OCI-LY7 (cell line): ENCODE measurements around the gene TICAM2. TPM values are rescaled to one million over a fixed set of nuclear protein-coding genes. Genes with fewer than 3 reads are reported as not detected.

Experiments
- BruUV-seq: library from RNA; stranded (reverse); fragments of 400-500 nt; replicated peaks from 2 replicates; lab custom pipeline; 2021; lab: Mats Ljungman, UMichigan
- CTCF ChIA-PET: fragments of 300-600 bp; sonication (Branson Sonifier 250); formaldehyde crosslinking; loops from one replicate; lab custom pipeline; 2022; ENCODE audit warnings: antibody characterized with exemption; ENCODE audit not compliant: unreplicated experiment; lab: Charles Lee
- POLR2A ChIA-PET: fragments of 300-600 bp; sonication (Branson Sonifier 250); formaldehyde crosslinking; loops from one replicate; lab custom pipeline; 2022; ENCODE audit warnings: antibody characterized with exemption; lab: Charles Lee
- DNase-seq: peaks from one replicate; pipeline ENCODE4 v3.0.0-alpha.2; 2015; ENCODE audit warnings: low spot score
- H2AFZ ChIP-seq: fragments of 200-600 bp; sonication (generic), shearing (Covaris generic); 2 replicates; pipeline ENCODE4 v1.6.1; 2014; ENCODE audit warnings: mild to moderate bottlenecking, antibody characterized with exemption, low read length, moderate library complexity
- H3K27ac ChIP-seq: fragments of 200-600 bp; sonication (generic); 2 replicates; pipeline ENCODE4 v1.5.1; 2014; ENCODE audit warnings: mixed run types, low read depth, mild to moderate bottlenecking, moderate library complexity, low read length, inconsistent platforms; ENCODE audit not compliant: poor library complexity, severe bottlenecking
- H3K36me3 ChIP-seq: fragments of 200-600 bp; sonication (generic); 2 replicates; pipeline ENCODE4 v1.6.1; 2014; ENCODE audit warnings: mild to moderate bottlenecking, antibody characterized with exemption, low read length, moderate library complexity, mixed read lengths; ENCODE audit not compliant: insufficient read depth
- H3K4me1 ChIP-seq: fragments of 200-600 bp; sonication (generic); 2 replicates; pipeline ENCODE4 v1.5.1; 2014; ENCODE audit warnings: mild to moderate bottlenecking, low read length; ENCODE audit not compliant: insufficient read depth, poor library complexity, severe bottlenecking
- H3K4me2 ChIP-seq: fragments of 200-600 bp; sonication (generic); 2 replicates; pipeline ENCODE4 v1.6.1; 2014; ENCODE audit warnings: mild to moderate bottlenecking, low read length
- H3K4me3 ChIP-seq: fragments of 200-600 bp; sonication (generic); 2 replicates; pipeline ENCODE4 v1.5.1; 2014; ENCODE audit warnings: mild to moderate bottlenecking, low read depth, low read length; ENCODE audit not compliant: poor library complexity, severe bottlenecking
- H3K79me2 ChIP-seq: fragments of 200-600 bp; sonication (generic); 2 replicates; pipeline ENCODE4 v1.6.1; 2016; ENCODE audit warnings: low read depth, mild to moderate bottlenecking, low read length, moderate library complexity, mixed read lengths; ENCODE audit not compliant: insufficient read depth
- H3K9me2 ChIP-seq: fragments of 200-600 bp; sonication (generic); 2 replicates; pipeline ENCODE4 v1.6.1; 2016; ENCODE audit warnings: mild to moderate bottlenecking, low read length, mixed read lengths; ENCODE audit not compliant: insufficient read depth
- H3K9me3 ChIP-seq: fragments of 200-600 bp; sonication (generic); 2 replicates; pipeline ENCODE4 v1.6.1; 2014; ENCODE audit warnings: mild to moderate bottlenecking, mixed run types, low read length, mixed read lengths
- H4K20me1 ChIP-seq: fragments of 200-600 bp; sonication (generic); 2 replicates; pipeline ENCODE4 v1.6.1; 2014; ENCODE audit warnings: mild to moderate bottlenecking, antibody characterized with exemption, low read length, moderate library complexity, mixed read lengths; ENCODE audit not compliant: insufficient read depth
- CTCF ChIP-seq: fragments of 200-600 bp; sonication (generic); conservative IDR thresholded peaks from 2 replicates; pipeline ENCODE4 v1.5.1; 2014; ENCODE audit warnings: mild to moderate bottlenecking, antibody characterized with exemption, low read length, moderate library complexity, mixed read lengths
- EZH2phosphoT487 ChIP-seq: fragments of 200-600 bp; sonication (generic); IDR thresholded peaks from 2 replicates; pipeline ENCODE4 v1.6.1; 2018; ENCODE audit warnings: low read depth, borderline replicate concordance, mild to moderate bottlenecking, mixed run types, antibody characterized with exemption, low read length, moderate library complexity, mixed read lengths
- intact Hi-C: fragments of 100-400 bp; cut with micrococcal nuclease; formaldehyde crosslinking; loops from one replicate; pipeline ENCODE4 v1.10.0; 2022; ENCODE audit not compliant: unreplicated experiment
- total RNA-seq, 2 experiments: library from RNA; depleted of rRNA in 1 of 2; stranded (reverse); fragments of >200 nt in 1 of 2; shearing (Covaris generic) in 1 of 2; gene quantifications; 2 replicates each; pipeline ENCODE4 v1.2.3, GENCODE V29; 2014 to 2022

Gene TICAM2
- total RNA-seq, 2 experiments from 2014 or later = 0.65 TPM; not detected in 1

GRCh38 chr5:115588640-115589039 lies 13.6 kb downstream of the TICAM2 start:
- Histone ChIP-seq H3K4me1 (no peaks in the 10 kb centered on the region), H3K9me3 (no peaks in the 10 kb centered on the region), H3K27ac (no peak overlapping the region), H2AFZ (no peak overlapping the region), H3K4me2 (no peak overlapping the region), H3K36me3 (no peaks in the 10 kb centered on the region), H4K20me1 (no peaks in the 10 kb centered on the region), H3K4me3 (no peak overlapping the region), H3K79me2 (no peaks in the 10 kb centered on the region), H3K9me2 (no peaks in the 10 kb centered on the region)
- ChIA-PET CTCF (no interaction called here), POLR2A (no interaction called here)
- peak; percentile 8 for DNase-seq
- intact Hi-C loops = loop anchor here (5.0 to 10.0 kb wide), 2 partner anchors 41 to 204 kb away; no protein-coding TSS in a partner anchor
- no TSS peak for BruUV-seq
- no peak for TF ChIP-seq EZH2phosphoT487
- no peak for TF ChIP-seq CTCF

GRCh38 chr5:115586525-115587146 lies 15.6 kb downstream of the TICAM2 start:
- H3K36me3 ChIP-seq = no peaks in the 10 kb centered on the region
- H3K9me2 ChIP-seq = no peaks in the 10 kb centered on the region
- no peak overlapping the region for H3K27ac ChIP-seq
- POLR2A ChIA-PET = no interaction called here
- DNase-seq = peak; percentile 44
- no peaks in the 10 kb centered on the region for H3K79me2 ChIP-seq
- H4K20me1 ChIP-seq = no peaks in the 10 kb centered on the region
- BruUV-seq = no TSS peak
- H3K9me3 ChIP-seq = no peaks in the 10 kb centered on the region
- no peaks in the 10 kb centered on the region for H3K4me1 ChIP-seq
- H3K4me2 ChIP-seq = no peak overlapping the region
- H2AFZ ChIP-seq = no peak overlapping the region
- CTCF ChIA-PET = interaction anchor here (1.1 kb wide), 1 partner anchor 9 kb away, joined by 3 read pairs; no protein-coding TSS in a partner anchor
- no peak overlapping the region for H3K4me3 ChIP-seq
- TF ChIP-seq EZH2phosphoT487 (no peak), CTCF (peak; percentile 85)
- intact Hi-C loops = loop anchor here (1.0 to 10.0 kb wide), 3 partner anchors 39 to 276 kb away; no protein-coding TSS in a partner anchor

GRCh38 chr5:115585265-115585664 lies 17.0 kb downstream of the TICAM2 start:
- Histone ChIP-seq H3K4me2 (no peak overlapping the region), H3K36me3 (no peaks in the 10 kb centered on the region), H3K9me2 (no peaks in the 10 kb centered on the region), H3K79me2 (no peaks in the 10 kb centered on the region), H2AFZ (no peak overlapping the region), H3K9me3 (no peaks in the 10 kb centered on the region), H3K4me3 (no peak overlapping the region), H3K4me1 (no peaks in the 10 kb centered on the region), H4K20me1 (no peaks in the 10 kb centered on the region), H3K27ac (no peak overlapping the region)
- POLR2A ChIA-PET = interaction anchor here (0.8 kb wide), 1 partner anchor 12 kb away, joined by 3 read pairs; no protein-coding TSS in a partner anchor
- CTCF ChIA-PET = no interaction called here
- no peak for TF ChIP-seq CTCF
- TF ChIP-seq EZH2phosphoT487 = no peak
- no TSS peak for BruUV-seq
- intact Hi-C loops = loop anchor here (5.0 to 10.0 kb wide), 2 partner anchors 38 to 200 kb away; no protein-coding TSS in a partner anchor
- DNase-seq = no peak
